B cell (primary cell): Measurements from ENCODE around the gene ZEB2.

ENCODE experiments used
- CTCF ChIP-seq: fragments of 200-600 bp; IDR thresholded peaks from one replicate; pipeline ENCODE4 v1.8.0; 2022; ENCODE audit warnings: antibody characterized with exemption, mild to moderate bottlenecking
- EZH2 ChIP-seq: IDR thresholded peaks from 2 replicates; pipeline ENCODE4 v1.6.1; 2012; ENCODE audit warnings: borderline replicate concordance, low read depth, mild to moderate bottlenecking, moderate library complexity, low read length; ENCODE audit not compliant: insufficient read depth, poor library complexity, severe bottlenecking

GRCh38 chr2:144479659-144480058, 40.3 kb downstream of the ZEB2 start:
- no peak for TF ChIP-seq EZH2
- TF ChIP-seq CTCF, result no peak
